HG02884 (cell line): ENCODE data around the gene KIF5B.
"Not testable (repeated sequence)": the region's sequence is repeated elsewhere in the genome, so short reads cannot be mapped to it uniquely, and the experiment has no call there.

ENCODE experiments used
- ATAC-seq: cut with Tn5 transposase; IDR thresholded peaks from one replicate; pipeline ENCODE4 v1.9.1; 2021; ENCODE audit warnings: mild to moderate bottlenecking, moderate library complexity; ENCODE audit not compliant: unreplicated experiment

The KIF5B gene

DNA sequence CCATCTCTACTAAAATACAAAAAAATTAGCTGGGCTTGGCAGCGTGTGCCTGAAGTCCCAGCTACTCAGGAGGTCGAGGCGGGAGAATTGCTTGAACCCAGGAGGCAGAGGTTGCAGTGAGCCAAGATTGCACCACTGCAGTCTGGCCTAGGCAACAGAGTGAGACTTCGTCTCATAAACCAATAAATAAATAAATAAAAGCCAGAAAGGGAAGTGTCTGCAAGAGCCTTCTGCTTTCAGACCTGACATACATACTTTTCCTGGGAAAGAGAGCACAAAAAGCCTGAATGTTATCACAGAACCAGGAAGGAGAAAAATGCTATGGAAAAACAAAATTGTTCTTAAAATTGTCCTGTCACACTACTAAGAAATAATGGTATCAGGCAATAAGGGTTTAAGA lies 4.1 kb upstream of the KIF5B start:
- ATAC-seq, result no peak

DNA sequence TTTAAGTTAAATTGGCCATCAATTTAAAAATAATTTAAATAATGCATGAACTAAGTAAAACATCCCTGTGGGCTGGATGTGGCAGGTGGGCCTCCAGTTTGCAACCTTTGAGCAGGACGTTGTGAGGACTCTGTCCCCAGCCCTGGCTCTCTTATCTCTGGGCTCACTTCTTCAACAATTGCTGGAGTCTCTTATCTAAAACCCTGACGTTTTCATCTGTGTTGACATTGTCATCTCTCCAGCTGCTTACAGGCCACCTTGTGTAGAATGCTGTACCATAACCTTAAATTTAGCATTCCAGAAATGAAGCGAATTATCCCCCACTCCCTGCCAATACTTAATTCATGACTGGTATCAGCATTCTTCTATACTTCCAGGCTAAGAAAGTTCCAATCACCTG lies 3.2 kb upstream of the KIF5B start:
- ATAC-seq, result no peak

DNA sequence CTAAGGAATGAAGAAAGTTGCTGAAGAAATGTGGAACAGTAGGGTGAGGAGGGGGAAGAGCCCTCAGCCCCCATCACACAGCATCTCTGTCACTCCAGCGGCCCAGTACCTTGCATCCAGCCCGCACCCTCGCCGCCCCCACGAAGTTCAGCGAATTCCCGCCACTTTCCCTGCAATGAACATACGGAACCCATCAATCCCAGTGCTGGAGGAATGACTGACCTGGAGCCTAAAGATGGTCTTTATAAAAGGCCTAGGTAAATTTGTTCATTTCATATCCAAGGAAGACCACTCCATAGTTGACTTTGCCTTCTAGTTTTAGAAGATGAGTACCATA lies 779 bp upstream of the KIF5B start:
- no peak for ATAC-seq

DNA sequence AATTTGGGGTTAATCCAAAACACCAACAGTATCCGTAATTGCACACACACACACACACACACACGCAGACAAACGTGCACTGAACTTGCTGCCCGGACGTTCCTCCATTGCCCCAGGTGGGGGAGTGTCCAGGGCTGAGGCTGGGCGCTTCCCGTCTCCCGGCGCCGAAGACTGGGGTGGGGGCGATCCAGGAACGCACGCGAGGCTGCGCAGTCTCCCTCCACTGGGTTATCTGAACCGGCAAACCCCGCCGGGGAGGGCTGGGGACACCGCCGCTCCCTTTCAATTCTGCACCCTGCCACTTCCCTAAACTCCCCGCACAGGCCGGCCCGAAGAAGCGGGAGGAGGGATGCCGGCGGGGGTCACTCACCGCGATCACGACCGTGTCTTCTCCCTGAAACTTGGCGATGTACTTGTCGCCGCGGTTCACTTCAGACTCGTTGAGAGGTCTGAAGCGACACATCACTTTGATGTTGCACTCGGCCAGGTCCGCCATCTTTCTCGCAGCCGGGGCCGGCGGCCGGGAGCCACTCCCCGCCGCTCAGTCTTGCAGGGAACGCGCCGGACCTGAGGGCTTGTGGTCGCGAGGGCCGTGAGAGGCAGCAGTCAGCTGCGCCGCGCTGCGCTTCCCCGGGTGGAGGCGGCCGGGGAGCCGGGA lies 618 bp downstream of the KIF5B start:
- peak; percentile 51 for ATAC-seq

- ATAC-seq, result no peak
Observed at GRCh38 chr10:32054094-32054493, 2.1 kb downstream of the KIF5B start.

DNA sequence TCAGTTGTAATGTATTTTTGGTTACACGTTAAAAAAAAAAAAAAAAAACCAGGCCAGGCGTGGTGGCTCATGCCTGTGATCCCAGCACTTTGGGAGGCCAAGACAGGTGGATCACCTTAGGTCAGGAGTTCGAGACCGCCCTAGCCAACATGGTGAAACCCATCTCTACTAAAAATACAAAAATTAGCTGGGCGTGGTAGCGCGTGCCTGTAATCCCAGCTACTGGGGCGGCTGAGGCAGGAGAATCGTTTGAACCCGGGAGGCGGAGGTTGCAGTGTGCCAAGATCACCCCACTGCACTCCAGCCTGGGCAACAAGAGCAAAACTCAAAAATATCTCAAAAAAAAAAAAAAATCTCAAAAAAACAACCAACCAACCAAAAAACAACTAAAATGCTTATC lies 2.8 kb downstream of the KIF5B start:
- not testable (repeated sequence) for ATAC-seq

- no peak for ATAC-seq
Observed at GRCh38 chr10:32051926-32052325, 4.3 kb downstream of the KIF5B start.

DNA sequence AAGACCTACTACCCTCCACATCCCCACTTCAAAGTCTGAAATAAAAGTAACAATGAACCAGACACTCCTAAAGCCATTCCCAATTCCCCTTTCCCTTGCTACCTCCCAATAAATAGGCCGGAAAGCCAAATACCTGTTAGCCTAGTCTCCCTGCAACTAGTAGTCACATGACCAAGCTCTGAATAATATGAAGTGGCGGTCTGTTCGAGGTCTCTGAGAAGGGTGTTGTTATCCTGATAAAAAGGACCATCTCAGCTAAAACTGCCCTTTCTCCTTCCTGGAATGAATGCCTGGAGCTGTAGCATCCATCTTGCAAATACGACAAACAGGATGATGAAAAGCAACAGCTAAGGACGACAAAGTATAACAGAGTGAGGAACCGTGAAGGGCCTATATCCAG lies 6.0 kb downstream of the KIF5B start:
- ATAC-seq, result no peak

- ATAC-seq, result no peak
Observed at GRCh38 chr10:32049113-32049512, 7.1 kb downstream of the KIF5B start.

DNA sequence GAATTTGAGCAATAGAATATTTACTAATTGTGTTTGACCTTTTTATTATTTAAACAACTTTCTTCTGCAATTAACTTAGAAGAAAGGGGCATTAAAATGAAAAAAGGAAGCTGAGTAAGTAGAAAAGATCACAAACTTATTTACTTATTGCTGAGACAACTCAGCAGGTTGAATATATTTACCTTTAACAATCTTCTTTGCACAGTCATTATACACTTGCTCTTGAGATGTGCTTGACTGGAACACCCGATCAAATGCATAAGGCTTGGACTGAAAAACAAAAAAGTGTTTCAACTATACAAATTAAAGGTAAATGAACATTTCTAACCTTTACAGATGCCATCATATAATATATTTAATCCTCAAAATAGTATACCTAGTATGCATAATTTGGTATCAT lies 7.9 kb downstream of the KIF5B start:
- ATAC-seq, result no peak

GRCh38 chr10:32047881-32048280 lies 8.3 kb downstream of the KIF5B start:
- ATAC-seq, result no peak

DNA sequence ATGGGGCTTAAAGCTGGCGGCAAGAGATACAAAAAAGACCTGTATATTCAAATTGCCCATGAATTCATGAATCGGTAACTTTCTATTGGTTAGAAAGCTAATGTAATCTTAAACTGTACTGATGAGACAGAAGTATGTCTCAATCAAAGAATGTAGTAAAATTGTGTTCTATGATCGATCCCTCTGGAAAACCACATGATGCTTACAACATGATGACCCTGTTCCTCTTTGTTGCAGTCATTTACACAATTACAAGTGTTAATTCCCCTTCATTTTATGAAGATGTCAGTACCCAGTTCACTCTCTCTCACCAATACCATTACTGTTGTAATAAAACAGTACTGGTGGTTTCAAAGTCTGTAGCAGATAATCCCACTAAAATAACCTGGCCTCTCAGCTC lies 10.1 kb downstream of the KIF5B start:
- ATAC-seq, result no peak

DNA sequence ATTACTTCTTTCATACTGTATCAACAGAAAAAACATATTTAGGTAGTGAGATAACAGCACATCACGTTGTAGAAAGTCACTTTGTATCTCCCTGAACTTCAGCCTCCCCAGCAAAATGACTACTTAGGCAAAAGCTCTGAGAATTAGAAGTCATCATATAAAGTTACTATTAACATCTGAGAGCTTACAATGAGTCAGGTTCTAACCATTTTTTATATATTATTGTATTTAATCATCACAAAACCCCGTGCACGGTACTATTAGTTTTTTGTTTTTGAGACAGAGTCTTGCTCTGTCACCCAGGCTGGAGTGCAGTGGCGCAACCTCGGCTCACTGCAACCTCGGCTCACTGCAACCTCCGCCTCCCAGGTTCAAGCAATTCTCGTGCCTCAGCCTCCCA lies 13.5 kb downstream of the KIF5B start:
- ATAC-seq, result not testable (repeated sequence)

- ATAC-seq, result no peak
Observed at GRCh38 chr10:32041290-32042028, 14.8 kb downstream of the KIF5B start.

DNA sequence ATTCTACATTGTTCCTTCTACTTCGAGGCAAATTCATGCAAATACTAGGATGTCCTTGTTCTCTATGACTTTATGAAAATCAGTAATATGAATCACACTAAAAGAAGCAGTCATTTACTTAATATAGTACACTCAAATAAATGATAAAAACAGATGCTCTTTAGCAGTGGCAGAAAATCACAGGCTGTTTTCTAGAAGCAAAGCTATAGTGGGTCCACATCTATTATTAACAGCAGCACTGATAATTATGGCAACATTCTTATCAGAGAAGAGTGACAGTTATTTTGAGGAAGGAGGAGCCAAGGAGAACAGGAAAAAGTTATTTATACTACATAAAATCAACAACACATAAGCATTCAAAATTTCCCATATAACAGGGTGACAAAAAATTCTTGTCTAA lies 16.5 kb downstream of the KIF5B start:
- no peak for ATAC-seq

DNA sequence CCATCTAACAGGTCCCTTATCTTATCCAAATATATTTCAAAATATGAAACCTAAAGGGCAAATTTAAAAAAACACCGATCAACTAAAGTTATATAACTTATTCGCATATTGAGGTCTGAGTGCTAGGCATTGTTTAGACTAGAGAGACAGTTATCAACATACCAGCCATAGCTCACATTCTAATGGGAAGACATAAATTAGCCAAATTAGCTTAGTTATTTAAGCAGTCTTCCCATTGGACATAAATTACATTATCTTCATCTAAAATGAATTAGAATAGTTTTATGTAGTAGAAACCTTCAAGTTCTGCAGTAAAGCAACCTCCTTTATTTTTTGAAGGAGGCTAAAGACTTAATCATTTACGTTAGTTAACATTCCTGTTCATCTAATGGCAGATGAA lies 17.4 kb downstream of the KIF5B start:
- ATAC-seq, result no peak

- ATAC-seq, result no peak
Observed at GRCh38 chr10:32036922-32037321, 19.3 kb downstream of the KIF5B start.

GRCh38 chr10:32035038-32035437 lies 21.2 kb downstream of the KIF5B start:
- ATAC-seq, result no peak

DNA sequence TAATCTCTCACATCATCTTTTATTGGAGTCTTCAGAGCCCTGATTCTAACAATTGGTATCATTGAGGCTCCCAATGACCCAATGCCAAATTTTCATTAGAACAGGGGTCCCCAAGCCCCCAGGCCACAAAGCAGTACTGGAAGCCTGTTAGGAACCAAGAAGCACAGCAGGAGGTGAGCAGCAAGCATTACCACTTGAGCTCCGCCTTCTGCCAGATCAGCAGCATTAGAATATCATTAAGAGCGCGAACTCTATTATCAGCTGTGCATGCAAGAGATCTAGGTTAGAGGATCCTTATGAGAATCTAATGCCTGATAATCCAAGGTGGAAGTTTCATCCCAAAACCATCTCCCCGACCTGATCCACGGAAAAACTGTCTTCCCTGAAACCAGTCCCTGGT lies 23.1 kb downstream of the KIF5B start:
- ATAC-seq, result no peak

DNA sequence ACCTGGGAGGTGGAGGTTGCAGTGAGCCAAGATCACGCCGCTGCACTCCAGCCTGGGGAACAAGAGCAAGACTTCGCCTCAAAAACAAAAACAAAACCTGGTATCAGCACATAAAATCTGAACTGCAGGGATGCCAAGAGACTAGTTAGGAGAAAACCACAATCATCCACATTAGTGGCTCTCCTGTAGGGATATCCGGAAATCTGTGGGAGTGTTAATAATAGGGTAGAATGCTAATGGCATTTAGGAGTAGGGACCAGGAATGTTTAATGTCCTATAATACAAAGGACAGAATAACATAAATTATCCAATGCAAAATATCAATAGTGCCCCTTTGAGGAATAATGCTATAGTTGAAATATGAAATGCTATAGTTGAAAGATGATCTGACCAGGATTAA lies 24.3 kb downstream of the KIF5B start:
- no peak for ATAC-seq

GRCh38 chr10:32031424-32031823 lies 24.8 kb downstream of the KIF5B start:
- no peak for ATAC-seq

DNA sequence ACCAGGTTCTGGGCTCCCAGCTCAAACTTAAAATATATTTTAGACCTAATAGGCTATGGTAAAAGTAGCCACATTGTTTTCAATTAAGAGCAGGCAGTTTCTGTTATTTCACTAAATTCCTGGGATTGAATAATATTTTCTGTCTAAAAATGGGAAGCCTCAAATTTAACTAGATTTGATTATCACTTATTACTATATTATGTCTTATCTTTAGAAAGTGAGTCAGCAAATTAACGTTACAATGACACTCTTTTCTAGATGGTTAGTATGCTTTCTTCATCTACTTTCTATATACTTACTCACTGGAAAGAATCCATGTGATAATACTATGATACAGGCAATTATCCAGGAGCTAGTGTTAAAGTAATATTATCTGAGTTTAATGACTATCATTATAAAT lies 27.5 kb downstream of the KIF5B start:
- ATAC-seq, result no peak

- ATAC-seq, result no peak
Observed at GRCh38 chr10:32023264-32023663, 33.0 kb downstream of the KIF5B start.
